Measurements from ENCODE around the gene DVL2. TPM values are rescaled to one million over a fixed set of nuclear protein-coding genes. Genes with fewer than 3 reads are reported as not detected.
A peak's percentile ranks its signal among the peaks of the same experiment; 100 is the strongest.
"Not testable (repeated sequence)": the region's sequence is repeated elsewhere in the genome, so short reads cannot be mapped to it uniquely, and the experiment has no call there.

Gene DVL2
- polyA plus RNA-seq, 3 donors from 2014 or later: 19.4 to 28.5 (median 25.2) TPM

- H3K27ac Mint-ChIP-seq: no peak overlapping the region
- no peak overlapping the region for H3K4me3 Mint-ChIP-seq
- no peaks in the 10 kb centered on the region for H3K36me3 Mint-ChIP-seq
- no peaks in the 10 kb centered on the region for H3K9me3 Mint-ChIP-seq
- no peak for DNase-seq
- peaks cover 0 to 2% (median 2%) of the 10 kb centered on the region in 3 donors for H3K27me3 Mint-ChIP-seq (ENCODE audit: low read depth in 3 of 3)
- no peaks in the 10 kb centered on the region for H3K4me1 Mint-ChIP-seq
Observed at GRCh38 chr17:7184647-7185046, 49.7 kb downstream of the DVL2 start.

- Mint-ChIP-seq H3K27me3 (ENCODE audit: low read depth in 3 of 3) (peaks cover 1 to 3% (median 2%) of the 10 kb centered on the region in 3 donors), H3K4me1 (no peaks in the 10 kb centered on the region), H3K4me3 (no peak overlapping the region), H3K27ac (no peak overlapping the region), H3K9me3 (no peaks in the 10 kb centered on the region), H3K36me3 (no peaks in the 10 kb centered on the region)
- DNase-seq: no peak
Observed at GRCh38 chr17:7184091-7184488, 50.2 kb downstream of the DVL2 start.

- H3K27ac Mint-ChIP-seq: peak overlapping the region in 1 of 6 donors; percentile 61
Observed at GRCh38 chr17:7183433-7184090, 50.8 kb downstream of the DVL2 start.

GRCh38 chr17:7182101-7182500 is 52.2 kb downstream of the DVL2 start:
- H3K27ac Mint-ChIP-seq: peak overlapping the region in 1 of 6 donors; percentile 40
- not testable (repeated sequence) for H3K9me3 Mint-ChIP-seq, H3K36me3 Mint-ChIP-seq, DNase-seq, H3K4me3 Mint-ChIP-seq
- H3K27me3 Mint-ChIP-seq (ENCODE audit: low read depth in 3 of 3): peaks cover 9 to 10% (median 9%) of the 10 kb centered on the region in 3 donors
- peaks cover 9 to 11% of the 10 kb centered on the region in 2 donors for H3K4me1 Mint-ChIP-seq

More at GRCh38 chr17:7183433-7184090, 50.8 kb downstream of the DVL2 start:
- DNase-seq: no peak
- no peaks in the 10 kb centered on the region for H3K9me3 Mint-ChIP-seq
- H3K4me1 Mint-ChIP-seq: no peaks in the 10 kb centered on the region
- H3K36me3 Mint-ChIP-seq: no peaks in the 10 kb centered on the region
- peaks cover 2 to 3% (median 3%) of the 10 kb centered on the region in 3 donors for H3K27me3 Mint-ChIP-seq (ENCODE audit: low read depth in 3 of 3)
- no peak overlapping the region for H3K4me3 Mint-ChIP-seq

- Mint-ChIP-seq H3K27ac (no peak within 1 kb of the TSS), H3K4me3 (peak within 1 kb of the TSS in 1 of 5 donors; percentile 25)
Observed at GRCh38 chr17:7179317-7180254, 54.7 kb downstream of the DVL2 start, which contains the start of gene ASGR1. ASGR1 (minus strand) TSS chr17:7179370; CDS start chr17:7178563, 807 bp downstream.

GRCh38 chr17:7178973-7179316 is 55.4 kb downstream of the DVL2 start:
- Mint-ChIP-seq H3K9me3 (no peaks in the 10 kb centered on the region), H3K27ac (no peak overlapping the region), H3K36me3 (no peaks in the 10 kb centered on the region), H3K4me3 (no peak overlapping the region), H3K4me1 (peaks cover 9 to 11% of the 10 kb centered on the region in 2 donors), H3K27me3 (ENCODE audit: low read depth in 3 of 3) (peaks cover 9% of the 10 kb centered on the region in 3 donors)
- no peak for DNase-seq

More at GRCh38 chr17:7179317-7180254, 54.7 kb downstream of the DVL2 start, which contains the start of gene ASGR1:
- Mint-ChIP-seq H3K4me1 (peaks cover 9 to 11% of the 10 kb centered on the region in 2 donors), H3K27me3 (ENCODE audit: low read depth in 3 of 3) (peaks cover 9% of the 10 kb centered on the region in 3 donors), H3K36me3 (no peaks in the 10 kb centered on the region), H3K9me3 (no peaks in the 10 kb centered on the region)
- DNase-seq: no peak

GRCh38 chr17:7177954-7178477 is 56.3 kb downstream of the DVL2 start:
- Mint-ChIP-seq H3K4me3 (peak overlapping the region; percentile 8 to 61 (median 25)), H3K27me3 (ENCODE audit: low read depth in 3 of 3) (peaks cover 9% of the 10 kb centered on the region in 3 donors), H3K27ac (no peak overlapping the region), H3K36me3 (no peaks in the 10 kb centered on the region), H3K9me3 (no peaks in the 10 kb centered on the region), H3K4me1 (peaks cover 10 to 11% of the 10 kb centered on the region in 2 donors)
- DNase-seq: no peak

GRCh38 chr17:7177191-7177953 is 56.9 kb downstream of the DVL2 start:
- H3K4me3 Mint-ChIP-seq: peak overlapping the region in 3 of 5 donors; percentile 21 to 61 (median 58)
- no peaks in the 10 kb centered on the region for H3K36me3 Mint-ChIP-seq
- no peak overlapping the region for H3K27ac Mint-ChIP-seq
- peaks cover 10 to 11% of the 10 kb centered on the region in 2 donors for H3K4me1 Mint-ChIP-seq
- H3K27me3 Mint-ChIP-seq (ENCODE audit: low read depth in 3 of 3): peaks cover 9% of the 10 kb centered on the region in 3 donors
- DNase-seq: peak; percentile 56 to 57 (median 56)
- H3K9me3 Mint-ChIP-seq: no peaks in the 10 kb centered on the region

GRCh38 chr17:7176841-7177190 is 57.5 kb downstream of the DVL2 start:
- Mint-ChIP-seq H3K36me3 (no peaks in the 10 kb centered on the region), H3K4me3 (no peak overlapping the region), H3K27ac (no peak overlapping the region), H3K9me3 (no peaks in the 10 kb centered on the region), H3K27me3 (ENCODE audit: low read depth in 3 of 3) (peaks cover 9% of the 10 kb centered on the region in 3 donors), H3K4me1 (peaks cover 10 to 11% of the 10 kb centered on the region in 2 donors)
- DNase-seq: no peak

GRCh38 chr17:7176107-7176840 is 58.0 kb downstream of the DVL2 start:
- H3K27ac Mint-ChIP-seq: no peak overlapping the region
- peaks cover 0 to 1% (median 0%) of the 10 kb centered on the region in 6 donors for H3K9me3 Mint-ChIP-seq
- DNase-seq: no peak
- H3K4me3 Mint-ChIP-seq: no peak overlapping the region
- peaks cover 9% of the 10 kb centered on the region in 3 donors for H3K27me3 Mint-ChIP-seq (ENCODE audit: low read depth in 3 of 3)
- no peaks in the 10 kb centered on the region for H3K36me3 Mint-ChIP-seq
- H3K4me1 Mint-ChIP-seq: peaks cover 10 to 11% of the 10 kb centered on the region in 2 donors
